SK-N-SH treated with all-trans-retinoic acid at 6 μM for 48 hours (cell line): ENCODE results near the gene EBF4.

Experiments used
- ARNTL ChIP-seq: fragments of 450-650 bp; formaldehyde crosslinking; IDR thresholded peaks from 2 replicates; pipeline ENCODE4 v1.5.0; 2020; ENCODE audit warnings: low read depth, mild to moderate bottlenecking, moderate library complexity, borderline replicate concordance
- GLIS3 ChIP-seq: fragments of 250-450 bp; sonication (Bioruptor Pico); IDR thresholded peaks from 2 replicates; pipeline ENCODE4 v1.5.0; 2020; ENCODE audit warnings: mild to moderate bottlenecking, moderate library complexity
- ISL1 ChIP-seq: fragments of 250-450 bp; sonication (Bioruptor Pico); IDR thresholded peaks from 2 replicates; pipeline ENCODE4 v2.1.2; 2022; ENCODE audit warnings: mild to moderate bottlenecking, moderate library complexity
- OSR1 ChIP-seq: fragments of 250-450 bp; sonication (Bioruptor Pico); IDR thresholded peaks from 2 replicates; pipeline ENCODE4 v1.8.0; 2022; ENCODE audit warnings: moderate library complexity, mild to moderate bottlenecking, inconsistent platforms
- RARB ChIP-seq: fragments of 250-450 bp; sonication (Bioruptor Pico); IDR thresholded peaks from 2 replicates; pipeline ENCODE4 v1.8.0; 2021; ENCODE audit warnings: mild to moderate bottlenecking, moderate library complexity
- SNAI2 ChIP-seq: fragments of 250-450 bp; sonication (Bioruptor Pico); IDR thresholded peaks from 2 replicates; pipeline ENCODE4 v1.5.0; 2020; ENCODE audit warnings: mild to moderate bottlenecking, moderate library complexity
- ZFP3 ChIP-seq: fragments of 250-450 bp; sonication (Bioruptor Pico); IDR thresholded peaks from 2 replicates; pipeline ENCODE4 v1.5.0; 2020; ENCODE audit warnings: mild to moderate bottlenecking, moderate library complexity
- ZFP30 ChIP-seq: fragments of 450-650 bp; formaldehyde crosslinking; IDR thresholded peaks from 2 replicates; pipeline ENCODE4 v1.5.0; 2022; ENCODE audit warnings: mild to moderate bottlenecking, moderate library complexity
- TF ChIP-seq, protein P1 (sequence below): fragments of 250-450 bp; sonication (Bioruptor Pico); IDR thresholded peaks from 2 replicates; pipeline ENCODE4 v1.5.1; 2021; ENCODE audit warnings: mild to moderate bottlenecking, moderate library complexity
- TF ChIP-seq, protein P2 (sequence below): fragments of 250-450 bp; sonication (Bioruptor Pico); IDR thresholded peaks from 2 replicates; pipeline ENCODE4 v1.8.0; 2020; ENCODE audit warnings: mild to moderate bottlenecking, moderate library complexity, borderline replicate concordance
- TF ChIP-seq, protein P3 (sequence below): fragments of 250-450 bp; sonication (Bioruptor Pico); IDR thresholded peaks from 2 replicates; pipeline ENCODE4 v1.5.1; 2020; ENCODE audit warnings: low read depth, mild to moderate bottlenecking, moderate library complexity

DNA sequence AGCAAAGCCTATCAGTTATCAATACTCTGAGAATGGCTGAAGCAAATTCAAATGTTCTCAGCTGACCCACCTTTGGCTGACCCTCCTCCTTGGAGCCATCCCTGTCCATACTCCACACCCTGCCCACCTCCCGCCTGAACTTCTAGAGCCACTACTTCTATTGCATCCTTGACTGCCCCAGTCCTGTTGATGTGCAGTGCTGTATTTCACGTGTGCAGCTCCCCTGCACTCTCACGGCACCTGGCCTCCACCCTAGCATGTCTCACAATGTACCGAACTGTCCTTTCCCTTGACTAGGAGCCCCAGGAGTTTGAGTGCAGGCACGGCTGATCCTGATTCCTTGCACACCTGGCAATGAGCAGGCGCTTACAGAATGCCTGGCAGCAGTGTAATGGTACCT lies 100.9 kb downstream of the EBF4 start:
- TF ChIP-seq GLIS3 (CRISPR knock-in tag) (no peak), SNAI2 (CRISPR knock-in tag) (no peak), ZFP3 (no peak), RARB (CRISPR knock-in tag) (no peak), OSR1 (no peak), ZFP30 (CRISPR knock-in tag) (no peak), ARNTL (CRISPR knock-in tag) (no peak), ISL1 (no peak)
- TF ChIP-seq, protein P1, sequence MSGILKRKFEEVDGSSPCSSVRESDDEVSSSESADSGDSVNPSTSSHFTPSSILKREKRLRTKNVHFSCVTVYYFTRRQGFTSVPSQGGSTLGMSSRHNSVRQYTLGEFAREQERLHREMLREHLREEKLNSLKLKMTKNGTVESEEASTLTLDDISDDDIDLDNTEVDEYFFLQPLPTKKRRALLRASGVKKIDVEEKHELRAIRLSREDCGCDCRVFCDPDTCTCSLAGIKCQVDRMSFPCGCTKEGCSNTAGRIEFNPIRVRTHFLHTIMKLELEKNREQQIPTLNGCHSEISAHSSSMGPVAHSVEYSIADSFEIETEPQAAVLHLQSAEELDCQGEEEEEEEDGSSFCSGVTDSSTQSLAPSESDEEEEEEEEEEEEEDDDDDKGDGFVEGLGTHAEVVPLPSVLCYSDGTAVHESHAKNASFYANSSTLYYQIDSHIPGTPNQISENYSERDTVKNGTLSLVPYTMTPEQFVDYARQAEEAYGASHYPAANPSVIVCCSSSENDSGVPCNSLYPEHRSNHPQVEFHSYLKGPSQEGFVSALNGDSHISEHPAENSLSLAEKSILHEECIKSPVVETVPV, result no peak
- TF ChIP-seq, protein P2, sequence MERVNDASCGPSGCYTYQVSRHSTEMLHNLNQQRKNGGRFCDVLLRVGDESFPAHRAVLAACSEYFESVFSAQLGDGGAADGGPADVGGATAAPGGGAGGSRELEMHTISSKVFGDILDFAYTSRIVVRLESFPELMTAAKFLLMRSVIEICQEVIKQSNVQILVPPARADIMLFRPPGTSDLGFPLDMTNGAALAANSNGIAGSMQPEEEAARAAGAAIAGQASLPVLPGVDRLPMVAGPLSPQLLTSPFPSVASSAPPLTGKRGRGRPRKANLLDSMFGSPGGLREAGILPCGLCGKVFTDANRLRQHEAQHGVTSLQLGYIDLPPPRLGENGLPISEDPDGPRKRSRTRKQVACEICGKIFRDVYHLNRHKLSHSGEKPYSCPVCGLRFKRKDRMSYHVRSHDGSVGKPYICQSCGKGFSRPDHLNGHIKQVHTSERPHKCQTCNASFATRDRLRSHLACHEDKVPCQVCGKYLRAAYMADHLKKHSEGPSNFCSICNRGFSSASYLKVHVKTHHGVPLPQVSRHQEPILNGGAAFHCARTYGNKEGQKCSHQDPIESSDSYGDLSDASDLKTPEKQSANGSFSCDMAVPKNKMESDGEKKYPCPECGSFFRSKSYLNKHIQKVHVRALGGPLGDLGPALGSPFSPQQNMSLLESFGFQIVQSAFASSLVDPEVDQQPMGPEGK (CRISPR knock-in tag), result no peak
- TF ChIP-seq, protein P3, sequence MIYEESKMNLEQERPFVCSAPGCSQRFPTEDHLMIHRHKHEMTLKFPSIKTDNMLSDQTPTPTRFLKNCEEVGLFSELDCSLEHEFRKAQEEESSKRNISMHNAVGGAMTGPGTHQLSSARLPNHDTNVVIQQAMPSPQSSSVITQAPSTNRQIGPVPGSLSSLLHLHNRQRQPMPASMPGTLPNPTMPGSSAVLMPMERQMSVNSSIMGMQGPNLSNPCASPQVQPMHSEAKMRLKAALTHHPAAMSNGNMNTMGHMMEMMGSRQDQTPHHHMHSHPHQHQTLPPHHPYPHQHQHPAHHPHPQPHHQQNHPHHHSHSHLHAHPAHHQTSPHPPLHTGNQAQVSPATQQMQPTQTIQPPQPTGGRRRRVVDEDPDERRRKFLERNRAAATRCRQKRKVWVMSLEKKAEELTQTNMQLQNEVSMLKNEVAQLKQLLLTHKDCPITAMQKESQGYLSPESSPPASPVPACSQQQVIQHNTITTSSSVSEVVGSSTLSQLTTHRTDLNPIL (CRISPR knock-in tag), result no peak
